ENCODE results near the gene CINP. TPM values are rescaled to one million over a fixed set of nuclear protein-coding genes. Genes with fewer than 3 reads are reported as not detected.

The CINP gene
- total and polyA plus RNA-seq, 2 experiments from 2014 or later: 54.0 to 63.1 TPM

- Mint-ChIP-seq H3K27ac (no peak overlapping the region), H3K27me3 (ENCODE audit: insufficient read depth, low read depth, poor library complexity) (peaks cover 3% of the 10 kb centered on the region), H3K9me3 (no peaks in the 10 kb centered on the region), H3K36me3 (ENCODE audit: low read depth) (peaks cover 18% of the 10 kb centered on the region), H3K4me1 (peaks cover 11% of the 10 kb centered on the region), H3K4me3 (no peak overlapping the region)
- Histone ChIP-seq H3K4me1 (ENCODE audit: insufficient read depth) (peaks cover 18% of the 10 kb centered on the region), H3K4me2 (no peak overlapping the region), H3K36me3 (ENCODE audit: insufficient read depth) (peaks cover 8% of the 10 kb centered on the region; the same call in 1 of the 2 replicates), H3K27ac (ENCODE audit: low read depth) (no peak overlapping the region), H2AFZ (no peak overlapping the region), H3F3A (replicated peaks; ENCODE audit: low read depth) (0 out of 2 replicates have a peak, but pooled peaks cover 18% of the 10 kb centered on the region), H3K79me2 (replicated peaks; ENCODE audit: insufficient read depth) (peaks cover 24% of the 10 kb centered on the region), H3K9me2 (ENCODE audit: insufficient read depth) (no peaks in the 10 kb centered on the region), H4K20me1 (replicated peaks; ENCODE audit: insufficient read depth) (peaks cover 11% of the 10 kb centered on the region), H3K27me3 (ENCODE audit: insufficient read depth) (no peaks in the 10 kb centered on the region), H3K4me3 (no peak overlapping the region)
- DNase-seq (ENCODE audit: low spot score) (no peak), ATAC-seq (no peak)
- TF ChIP-seq STAT1 (IDR thresholded peaks at IDR 0.05; ENCODE audit: unreplicated experiment) (no peak), POLR2AphosphoS5 (IDR thresholded peaks at IDR 0.05; ENCODE audit: low read depth) (no peak), CREB1 (CRISPR knock-in tag; IDR thresholded peaks at IDR 0.05; ENCODE audit: low read depth) (no peak), EZH2 (IDR thresholded peaks at IDR 0.05; ENCODE audit: low read depth, unreplicated experiment) (no peak), REST (IDR thresholded peaks at IDR 0.05; ENCODE audit: unreplicated experiment) (no peak), ZNF331 (CRISPR knock-in tag; IDR thresholded peaks at IDR 0.05; ENCODE audit: low read depth) (no peak), EZH2phosphoT487 (IDR thresholded peaks at IDR 0.05; ENCODE audit: unreplicated experiment) (no peak), ETS1 (IDR thresholded peaks at IDR 0.05) (no peak), ZNF462 (CRISPR knock-in tag; IDR thresholded peaks at IDR 0.05) (no peak), ZNF114 (CRISPR knock-in tag; IDR thresholded peaks at IDR 0.05) (no peak), CTCF (conservative IDR thresholded peaks at IDR 0.05; ENCODE audit: low read depth in 2 of 2) (no peak), JUNB (IDR thresholded peaks at IDR 0.05; ENCODE audit: unreplicated experiment) (no peak), NANOG (IDR thresholded peaks at IDR 0.05; ENCODE audit: borderline replicate concordance) (no peak)
Observed at GRCh38 chr14:102360388-102360787, 2.3 kb downstream of the CINP start.
